Retinal pigment epithelial cell (primary cell): ENCODE results near the gene SLC35F3.

Experiments
- DNase-seq: peaks from one replicate; pipeline ENCODE4 v3.0.0-alpha.2; 2010; ENCODE audit warnings: low read depth
- H3K4me3 ChIP-seq: 2 replicates; pipeline ENCODE4 v1.5.1; 2011; ENCODE audit warnings: mild to moderate bottlenecking, low read length, control low read depth, moderate library complexity
- TF ChIP-seq, protein P1 (sequence below): conservative IDR thresholded peaks from 2 replicates; pipeline ENCODE4 v1.5.1; 2011; ENCODE audit warnings: low read depth, low read length, control low read depth, inconsistent platforms

The SLC35F3 gene

DNA sequence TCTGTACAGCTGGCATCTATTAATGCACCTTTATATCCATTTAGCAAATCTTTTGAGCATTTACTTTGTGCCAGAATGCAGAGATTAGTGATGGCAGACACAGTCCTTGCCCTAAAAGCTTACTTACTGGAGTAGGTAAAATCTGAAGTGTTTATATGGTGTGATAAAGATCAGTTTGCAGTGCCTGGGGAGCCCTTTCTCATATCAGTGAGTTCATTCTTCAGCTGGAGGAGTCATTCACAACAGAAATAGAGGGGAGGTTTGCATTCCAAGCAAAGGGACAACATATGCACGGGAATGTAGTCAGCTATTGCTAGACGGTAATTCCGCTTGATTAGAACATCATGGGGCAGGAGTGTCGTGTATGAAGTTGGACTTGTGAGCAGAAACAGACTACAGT lies 8.4 kb downstream of the SLC35F3 start:
- TF ChIP-seq, protein P1, sequence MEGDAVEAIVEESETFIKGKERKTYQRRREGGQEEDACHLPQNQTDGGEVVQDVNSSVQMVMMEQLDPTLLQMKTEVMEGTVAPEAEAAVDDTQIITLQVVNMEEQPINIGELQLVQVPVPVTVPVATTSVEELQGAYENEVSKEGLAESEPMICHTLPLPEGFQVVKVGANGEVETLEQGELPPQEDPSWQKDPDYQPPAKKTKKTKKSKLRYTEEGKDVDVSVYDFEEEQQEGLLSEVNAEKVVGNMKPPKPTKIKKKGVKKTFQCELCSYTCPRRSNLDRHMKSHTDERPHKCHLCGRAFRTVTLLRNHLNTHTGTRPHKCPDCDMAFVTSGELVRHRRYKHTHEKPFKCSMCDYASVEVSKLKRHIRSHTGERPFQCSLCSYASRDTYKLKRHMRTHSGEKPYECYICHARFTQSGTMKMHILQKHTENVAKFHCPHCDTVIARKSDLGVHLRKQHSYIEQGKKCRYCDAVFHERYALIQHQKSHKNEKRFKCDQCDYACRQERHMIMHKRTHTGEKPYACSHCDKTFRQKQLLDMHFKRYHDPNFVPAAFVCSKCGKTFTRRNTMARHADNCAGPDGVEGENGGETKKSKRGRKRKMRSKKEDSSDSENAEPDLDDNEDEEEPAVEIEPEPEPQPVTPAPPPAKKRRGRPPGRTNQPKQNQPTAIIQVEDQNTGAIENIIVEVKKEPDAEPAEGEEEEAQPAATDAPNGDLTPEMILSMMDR: no peak
- H3K4me3 ChIP-seq: no peak overlapping the region
- DNase-seq: no peak

DNA sequence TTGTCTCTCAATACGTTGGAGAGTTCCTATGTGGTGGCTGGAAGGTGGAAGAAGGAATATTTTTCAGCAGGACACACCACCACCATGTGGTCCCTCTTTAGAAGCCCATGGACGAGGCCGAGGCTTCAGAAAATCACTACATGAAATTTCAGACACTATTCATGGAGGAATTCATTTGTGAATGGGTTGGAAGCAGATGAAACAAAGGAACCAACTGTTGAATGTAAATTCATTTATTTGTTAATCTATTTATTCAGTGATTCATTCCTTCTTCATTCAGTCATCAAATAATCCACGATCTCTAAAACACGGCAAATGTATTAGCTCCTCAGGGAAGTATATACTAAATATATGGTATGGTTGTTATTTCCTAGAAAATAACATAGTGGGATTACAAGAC lies 12.2 kb downstream of the SLC35F3 start:
- TF ChIP-seq, protein P1: peak; percentile 16
- DNase-seq: no peak
- H3K4me3 ChIP-seq: no peak overlapping the region

DNA sequence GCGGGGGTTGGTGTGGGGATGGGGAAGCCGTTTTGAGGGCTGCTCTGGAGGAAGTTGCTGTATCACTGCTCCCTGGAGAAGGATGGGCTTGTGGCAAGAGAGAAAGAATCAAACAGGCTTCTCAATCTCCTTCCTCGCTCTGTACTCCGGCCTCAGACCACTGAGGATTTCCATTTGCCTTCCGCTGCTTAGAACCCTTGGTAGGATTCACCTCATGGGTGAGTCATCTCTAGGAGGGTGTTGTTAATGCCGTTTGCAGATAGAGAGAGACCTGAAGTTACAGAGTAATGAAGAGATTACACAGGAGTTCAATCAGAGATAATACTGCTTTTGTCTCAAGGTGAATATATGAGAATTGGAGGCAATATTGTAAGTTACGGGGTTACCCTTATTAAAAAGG lies 15.3 kb downstream of the SLC35F3 start:
- TF ChIP-seq, protein P1: no peak
- no peak overlapping the region for H3K4me3 ChIP-seq
- DNase-seq: no peak

GRCh38 chr1:233928123-233928522 lies 23.6 kb downstream of the SLC35F3 start:
- TF ChIP-seq, protein P1: no peak
- no peak for DNase-seq
- no peak overlapping the region for H3K4me3 ChIP-seq

DNA sequence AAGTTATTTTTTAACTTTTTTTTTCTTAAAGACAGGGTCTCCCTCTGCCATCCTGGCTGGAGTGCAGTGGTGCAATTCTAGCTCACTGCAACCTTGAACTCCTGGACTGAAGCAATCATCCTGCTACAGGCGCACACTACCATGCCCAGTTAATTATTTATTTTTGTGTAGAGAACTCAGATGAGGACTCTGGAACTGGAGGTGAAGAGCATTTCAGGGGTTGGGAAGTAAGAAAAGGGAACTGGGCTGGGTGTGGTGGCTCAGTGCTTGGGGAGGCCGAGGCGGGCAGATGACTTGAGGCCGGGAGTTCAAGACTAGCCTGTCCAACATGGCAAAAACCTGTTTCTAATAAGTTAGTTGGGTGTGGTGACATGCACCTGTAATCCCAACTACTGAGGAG lies 28.9 kb downstream of the SLC35F3 start:
- no peak for DNase-seq
- TF ChIP-seq, protein P1: no peak
- H3K4me3 ChIP-seq: no peak overlapping the region

GRCh38 chr1:233935297-233935868 lies 30.9 kb downstream of the SLC35F3 start:
- DNase-seq: no peak
- no peak overlapping the region for H3K4me3 ChIP-seq
- TF ChIP-seq, protein P1: no peak

DNA sequence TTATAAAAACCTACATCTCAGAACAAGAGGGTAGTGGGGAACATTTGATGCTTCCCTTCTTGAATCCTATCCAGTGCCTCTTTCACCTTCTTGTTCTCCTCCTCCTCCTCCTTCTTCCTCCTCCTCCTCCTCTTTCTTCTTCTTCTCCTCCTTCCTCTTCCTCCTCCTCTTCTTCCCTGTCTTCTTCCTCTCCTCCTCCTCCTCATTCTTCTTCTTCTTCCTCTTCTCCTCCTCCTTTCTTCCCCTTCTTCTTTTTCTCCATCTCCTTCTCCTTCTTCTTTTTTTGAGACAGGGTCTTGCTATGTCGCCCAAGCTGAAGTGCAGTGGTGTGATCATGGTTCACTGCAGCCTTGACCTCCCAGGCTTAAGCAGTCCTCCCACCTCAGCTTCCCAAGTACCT lies 31.9 kb downstream of the SLC35F3 start:
- TF ChIP-seq, protein P1: no peak
- no peak overlapping the region for H3K4me3 ChIP-seq
- no peak for DNase-seq
